GM21528 (cell line): ENCODE measurements around the gene SOCS1.
A peak's percentile ranks its signal among the peaks of the same experiment; 100 is the strongest.

Source experiments
- ATAC-seq: cut with Tn5 transposase; IDR thresholded peaks from one replicate; pipeline ENCODE4 v1.9.1; 2021; ENCODE audit warnings: mild to moderate bottlenecking, moderate library complexity; ENCODE audit not compliant: unreplicated experiment, low FRiP score

Gene SOCS1

DNA sequence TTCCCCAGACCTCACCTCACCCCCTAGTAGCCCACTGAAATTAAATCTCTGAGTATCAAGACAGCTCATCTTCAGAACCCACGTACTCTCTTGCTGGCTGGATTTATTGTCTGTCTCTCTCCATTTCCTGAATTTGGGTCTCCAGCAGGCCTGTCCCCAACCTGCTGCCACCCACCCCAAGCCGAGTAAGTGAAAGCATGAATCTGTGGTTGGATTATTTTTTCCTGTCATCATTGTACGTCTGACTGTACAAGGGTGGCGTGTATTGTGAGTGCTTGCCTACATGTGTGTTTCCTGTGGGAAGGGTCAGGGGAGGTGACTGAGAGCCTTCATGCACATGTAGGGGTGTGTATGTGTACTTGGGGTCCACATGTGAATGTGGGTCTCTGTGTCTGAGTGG lies 7.7 kb upstream of the SOCS1 start:
- ATAC-seq, result no peak

DNA sequence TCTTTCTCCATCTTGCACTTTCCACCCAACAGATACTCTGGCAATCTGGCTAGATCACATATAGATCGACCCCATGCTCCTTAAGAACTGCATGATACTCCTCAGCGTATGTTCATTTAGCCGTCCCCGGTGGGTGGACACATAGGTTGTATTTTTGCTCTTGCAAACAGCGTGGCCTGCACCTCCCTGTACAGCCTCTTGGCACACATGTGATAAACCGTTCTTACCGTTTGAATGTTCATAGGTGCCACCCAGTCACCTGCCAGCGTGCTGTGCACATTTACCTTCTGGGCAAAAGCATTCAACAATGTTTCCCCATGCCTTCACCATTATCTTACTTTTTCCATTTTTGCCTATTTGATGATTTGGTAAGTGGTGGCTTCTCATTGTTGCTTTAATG lies 6.9 kb upstream of the SOCS1 start:
- no peak for ATAC-seq

DNA sequence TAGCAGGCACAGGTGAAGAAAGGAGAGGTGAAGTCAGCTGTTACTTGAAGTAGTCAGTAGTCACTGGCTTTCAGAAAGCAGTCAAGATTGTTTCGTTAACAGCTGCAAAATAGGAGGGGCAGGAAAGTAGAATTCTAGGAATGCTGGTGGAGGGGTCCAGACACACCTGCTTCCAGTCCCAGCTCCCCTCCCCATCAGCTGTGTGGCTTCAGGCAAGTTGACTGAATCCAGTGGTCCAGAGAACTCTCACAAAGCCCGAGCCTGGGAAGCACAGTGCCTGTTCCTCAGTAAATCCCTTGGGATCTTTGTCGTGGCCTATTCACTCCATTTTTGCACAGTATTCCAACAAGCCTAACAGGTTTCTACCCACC lies 4.6 kb upstream of the SOCS1 start:
- no peak for ATAC-seq

DNA sequence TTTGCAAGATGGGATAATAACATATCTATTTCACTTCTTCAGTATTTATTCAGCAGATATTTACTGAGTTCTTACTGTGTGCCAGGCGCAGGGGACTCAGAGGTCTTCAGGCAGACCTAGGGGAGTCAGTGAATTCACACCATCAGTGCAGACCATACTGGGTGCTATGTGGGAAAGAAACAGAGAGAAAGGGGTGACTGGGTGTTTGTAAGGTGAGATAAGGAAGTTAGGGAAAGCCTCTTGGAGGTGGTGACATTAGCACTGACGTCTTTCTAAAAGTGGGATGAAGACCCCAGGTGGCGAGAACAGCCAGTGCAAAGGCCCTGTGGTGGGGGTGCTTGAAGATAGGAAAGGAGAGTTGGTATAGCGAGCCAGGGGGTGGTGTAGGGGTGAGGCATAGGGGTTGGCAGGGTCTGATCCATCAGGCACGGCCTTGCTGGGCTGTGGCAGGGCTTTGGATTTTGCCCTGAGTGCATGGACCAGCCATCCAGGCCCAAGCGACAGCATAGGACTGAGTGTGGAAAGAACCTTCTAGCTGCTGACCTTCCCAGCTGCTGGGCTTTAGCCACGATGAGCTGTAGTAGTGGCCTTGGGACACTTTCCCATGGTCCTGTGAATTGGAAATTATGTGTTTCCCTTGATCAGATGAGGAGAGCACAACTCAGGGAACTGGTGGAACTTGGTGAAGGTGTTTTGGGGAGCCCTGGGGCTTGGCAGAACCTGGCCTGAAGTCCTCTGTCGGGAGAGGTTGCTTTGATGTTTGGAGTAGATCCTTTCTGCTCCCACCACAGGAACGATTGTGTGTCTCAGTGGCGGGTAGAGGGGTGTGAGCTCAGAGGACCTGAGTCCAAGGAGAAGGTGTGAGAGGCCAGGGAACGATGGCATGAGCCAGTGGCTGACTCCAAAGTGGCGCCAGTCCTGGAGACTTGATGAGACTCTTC lies 3.9 kb upstream of the SOCS1 start:
- no peak for ATAC-seq

DNA sequence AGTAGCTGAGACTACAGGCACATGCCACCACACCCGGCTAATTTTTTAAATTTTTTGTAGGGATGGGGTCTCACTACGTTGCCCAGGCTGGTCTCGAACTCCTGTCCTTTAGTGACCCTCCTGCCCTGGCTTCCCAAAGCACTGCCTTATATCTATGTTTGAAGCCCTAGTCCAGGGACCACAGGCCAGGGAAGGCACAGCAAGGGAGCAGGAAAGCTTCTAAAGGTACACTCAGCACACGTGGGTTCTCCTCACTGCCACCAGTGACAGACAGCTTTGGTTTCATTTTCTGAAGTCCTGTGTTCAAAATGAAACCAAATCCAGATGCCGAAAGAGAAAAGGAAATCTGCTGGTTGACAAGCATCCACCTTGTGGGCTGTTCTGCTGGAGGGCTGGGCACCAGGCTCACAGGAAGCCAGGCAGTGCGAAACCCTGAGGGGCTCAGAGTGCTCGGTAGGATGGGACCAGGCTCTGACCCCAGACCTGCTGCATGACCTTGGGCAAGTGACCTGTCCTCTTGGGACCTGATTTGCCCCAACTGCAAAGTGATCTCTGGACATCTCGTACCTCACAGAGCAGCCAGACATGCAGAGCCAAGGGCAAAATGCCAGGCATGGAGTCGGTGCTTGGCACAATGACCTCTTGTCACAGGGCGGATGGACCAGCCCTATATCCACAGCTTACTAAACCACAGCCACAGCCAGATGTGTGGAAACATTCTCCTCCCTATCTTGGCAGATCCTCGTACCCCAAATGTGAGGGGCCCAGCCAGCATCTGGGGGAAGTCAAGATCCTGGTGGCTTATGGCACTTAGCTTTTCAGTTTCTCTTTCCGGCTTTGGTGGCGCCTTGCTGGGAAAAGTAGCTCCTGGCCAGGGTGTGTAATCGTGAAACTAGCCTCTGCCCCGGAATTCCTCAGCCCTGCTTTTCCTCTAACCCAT lies 2.8 kb upstream of the SOCS1 start:
- no peak for ATAC-seq

DNA sequence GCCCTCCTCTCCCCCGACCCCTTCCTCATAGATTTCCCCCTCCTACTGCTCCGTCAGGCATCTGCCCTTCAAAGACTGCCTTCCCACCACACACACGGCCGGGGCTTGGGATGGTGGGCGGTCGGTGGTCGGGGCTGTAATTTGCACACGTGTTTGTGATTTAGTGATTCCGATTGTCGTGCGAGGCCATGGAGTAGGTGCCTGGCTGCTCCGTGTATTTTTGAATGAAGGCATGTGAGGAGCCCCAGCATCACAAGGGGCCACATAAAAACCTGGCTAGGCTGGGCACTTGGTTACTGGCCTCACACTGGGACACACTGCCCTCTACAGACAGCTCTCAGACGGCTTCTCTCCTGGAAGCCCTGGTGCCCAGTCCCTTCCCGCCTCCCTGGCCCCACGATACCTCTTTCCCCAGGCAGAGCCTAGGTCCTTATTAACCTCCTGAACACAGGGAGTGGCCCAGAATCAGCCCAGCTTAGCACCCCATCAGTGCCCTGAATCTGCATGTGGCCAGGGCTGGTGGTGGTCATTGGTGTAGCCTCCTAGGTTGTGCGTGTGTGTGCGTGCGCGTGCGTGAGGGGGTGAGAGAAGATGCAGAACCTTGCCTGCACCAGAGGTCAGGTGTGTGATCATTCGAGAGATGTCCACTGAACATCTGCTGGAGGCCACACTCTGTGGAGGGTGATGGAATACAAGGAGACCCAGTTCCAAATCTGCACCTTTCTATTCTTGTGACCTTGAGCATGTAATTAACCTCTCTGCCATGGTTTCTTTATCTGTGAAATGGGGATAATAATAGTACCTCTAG lies 1.3 kb upstream of the SOCS1 start:
- ATAC-seq, result no peak

DNA sequence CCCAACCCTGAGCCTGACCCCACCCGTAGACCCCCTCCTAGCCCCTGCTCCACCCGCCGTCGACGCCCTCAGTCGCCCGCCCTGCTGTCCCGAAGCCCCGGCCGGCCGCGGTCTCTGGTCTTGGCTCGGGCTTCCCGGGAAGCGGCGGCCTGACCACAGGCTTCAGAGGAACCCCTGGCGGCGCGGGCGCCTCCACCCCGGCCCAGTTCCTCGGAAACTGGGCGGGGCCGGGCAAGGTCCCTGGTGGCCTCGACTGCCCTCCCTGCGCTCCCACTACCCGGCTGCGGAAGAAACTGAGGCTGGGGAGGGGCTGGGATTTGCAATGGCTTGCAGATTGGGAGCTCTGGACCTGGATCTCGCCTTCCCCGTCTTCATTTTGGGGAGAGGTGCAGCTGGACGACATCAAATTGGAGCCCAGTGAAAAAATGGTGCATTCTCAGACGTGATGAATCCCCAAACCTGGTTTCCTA lies 692 bp upstream of the SOCS1 start:
- no peak for ATAC-seq

DNA sequence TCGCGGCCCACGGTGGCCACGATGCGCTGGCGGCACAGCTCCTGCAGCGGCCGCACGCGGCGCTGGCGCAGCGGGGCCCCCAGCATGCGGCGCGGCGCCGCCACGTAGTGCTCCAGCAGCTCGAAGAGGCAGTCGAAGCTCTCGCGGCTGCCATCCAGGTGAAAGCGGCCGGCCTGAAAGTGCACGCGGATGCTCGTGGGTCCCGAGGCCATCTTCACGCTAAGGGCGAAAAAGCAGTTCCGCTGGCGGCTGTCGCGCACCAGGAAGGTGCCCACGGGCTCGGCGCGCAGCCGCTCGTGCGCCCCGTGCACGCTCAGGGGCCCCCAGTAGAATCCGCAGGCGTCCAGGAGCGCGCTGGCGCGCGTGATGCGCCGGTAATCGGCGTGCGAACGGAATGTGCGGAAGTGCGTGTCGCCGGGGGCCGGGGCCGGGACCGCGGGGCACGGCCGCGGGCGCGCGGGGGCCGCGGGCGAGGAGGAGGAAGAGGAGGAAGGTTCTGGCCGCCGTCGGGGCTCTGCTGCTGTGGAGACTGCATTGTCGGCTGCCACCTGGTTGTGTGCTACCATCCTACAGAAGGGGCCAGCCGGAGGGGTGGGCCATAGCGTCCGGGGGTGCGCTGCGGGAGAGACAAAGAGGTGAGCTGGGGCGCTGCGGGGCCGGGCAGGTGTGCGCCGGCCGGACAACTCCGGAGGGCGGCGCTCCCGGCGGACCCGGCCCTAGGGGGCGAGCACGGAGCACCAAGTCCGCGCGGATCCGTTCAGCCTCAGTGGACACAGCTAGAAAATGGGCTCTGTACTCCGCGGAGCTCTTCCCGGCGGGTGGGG lies 879 bp downstream of the SOCS1 start:
- peak; percentile 25 for ATAC-seq

DNA sequence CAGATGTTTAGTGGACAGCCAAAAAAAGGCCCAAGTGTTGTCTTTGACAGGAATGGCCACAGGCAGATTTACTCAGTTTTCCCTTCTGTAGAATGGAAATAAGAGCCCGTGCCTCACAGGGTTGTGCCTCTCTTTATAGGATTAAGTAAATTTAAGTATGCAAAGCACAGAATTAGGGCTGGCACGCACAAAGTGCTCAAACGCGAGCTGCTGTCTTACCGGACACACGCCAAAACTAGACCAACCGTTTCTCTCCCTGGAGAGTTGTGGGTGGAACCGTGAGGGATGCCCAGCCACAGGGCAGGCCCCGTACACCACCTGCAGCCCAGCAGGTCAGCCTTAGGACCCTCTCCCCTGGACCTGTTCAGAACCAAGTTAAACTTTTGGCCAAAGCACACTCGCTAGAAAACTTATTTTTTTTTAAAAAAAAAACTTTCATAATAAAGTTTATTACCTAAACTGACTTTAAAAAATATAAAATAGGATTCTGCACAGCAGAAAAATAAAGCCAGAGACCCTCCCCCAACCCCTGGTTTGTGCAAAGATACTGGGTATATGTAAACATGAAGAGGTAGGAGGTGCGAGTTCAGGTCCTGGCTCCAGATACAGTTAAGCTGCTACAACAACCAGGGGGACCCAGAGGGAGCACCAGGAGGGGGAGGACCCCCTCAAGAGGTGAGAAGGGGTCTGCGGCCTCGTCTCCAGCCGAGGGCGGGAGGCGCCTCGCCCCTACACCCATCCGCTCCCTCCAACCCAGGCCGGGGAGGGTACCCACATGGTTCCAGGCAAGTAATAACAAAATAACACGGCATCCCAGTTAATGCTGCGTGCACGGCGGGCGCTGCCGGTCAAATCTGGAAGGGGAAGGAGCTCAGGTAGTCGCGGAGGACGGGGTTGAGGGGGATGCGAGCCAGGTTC lies 1.8 kb downstream of the SOCS1 start:
- ATAC-seq, result no peak

DNA sequence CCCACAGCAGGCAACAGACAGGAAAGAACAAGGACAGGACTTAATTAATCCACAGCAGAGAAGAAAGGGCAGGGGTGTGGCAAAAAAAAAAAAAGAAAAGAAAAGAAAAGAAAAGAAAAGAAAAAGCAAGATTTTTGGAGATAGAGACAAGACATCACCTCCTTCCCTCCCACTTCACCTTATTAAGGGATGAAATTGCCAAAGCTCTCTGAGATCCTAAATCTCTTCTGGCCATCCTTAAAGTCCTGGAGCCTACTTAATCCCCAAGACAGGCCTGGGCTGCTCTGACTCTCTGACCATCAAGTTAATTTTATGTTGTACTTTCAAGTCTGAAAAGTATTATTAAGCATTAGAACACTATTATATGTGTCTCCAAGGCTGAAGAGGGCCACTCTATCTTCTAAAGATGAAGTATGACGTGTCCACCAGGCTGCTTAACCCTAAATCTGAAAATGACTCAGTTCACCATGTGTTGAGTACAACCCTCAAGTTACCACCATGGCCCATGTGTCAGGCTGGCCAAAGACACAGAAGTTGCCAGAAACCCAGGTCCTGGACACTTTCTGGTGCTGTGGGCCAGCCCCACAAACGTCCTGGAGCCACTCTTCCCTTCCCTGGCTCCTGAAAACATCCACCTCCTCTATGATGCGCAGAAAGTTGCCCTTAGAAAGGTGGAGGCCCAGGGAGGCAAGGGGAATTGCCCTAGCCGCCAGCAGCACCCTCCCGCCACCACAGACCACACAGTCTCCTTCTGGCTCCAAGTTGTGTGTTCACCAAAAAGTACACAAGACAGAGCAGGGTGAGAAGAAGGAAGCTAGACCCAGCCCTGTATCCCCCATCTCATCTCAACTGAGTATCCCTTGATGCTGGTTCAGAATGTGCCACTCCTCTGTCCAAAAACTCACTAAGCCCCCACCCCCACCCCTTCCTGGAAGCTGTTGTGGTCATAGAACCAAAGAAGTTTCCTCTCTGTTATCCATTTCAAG lies 2.7 kb downstream of the SOCS1 start:
- ATAC-seq, result no peak

DNA sequence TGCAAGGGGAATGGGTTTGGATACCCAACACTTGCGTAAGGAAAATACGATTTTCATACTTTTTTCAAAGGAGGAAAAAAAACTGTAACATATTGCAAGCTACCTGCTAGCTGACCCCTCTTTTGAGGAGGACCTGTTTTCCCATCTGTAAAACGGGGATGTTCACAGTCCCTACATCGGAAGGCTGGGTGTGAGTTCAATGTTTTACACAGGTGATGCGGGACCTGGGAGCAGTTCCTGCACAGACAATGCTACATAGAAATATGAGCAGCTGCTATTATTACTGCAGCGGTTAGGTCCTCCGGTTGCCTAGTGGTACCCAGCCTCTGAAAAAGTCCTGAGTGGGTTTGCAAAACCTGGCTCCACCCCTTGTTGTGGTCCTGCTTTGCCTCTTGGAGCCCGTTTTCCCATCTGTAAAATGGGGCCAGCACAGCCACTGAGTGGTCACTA lies 3.5 kb downstream of the SOCS1 start:
- no peak for ATAC-seq

DNA sequence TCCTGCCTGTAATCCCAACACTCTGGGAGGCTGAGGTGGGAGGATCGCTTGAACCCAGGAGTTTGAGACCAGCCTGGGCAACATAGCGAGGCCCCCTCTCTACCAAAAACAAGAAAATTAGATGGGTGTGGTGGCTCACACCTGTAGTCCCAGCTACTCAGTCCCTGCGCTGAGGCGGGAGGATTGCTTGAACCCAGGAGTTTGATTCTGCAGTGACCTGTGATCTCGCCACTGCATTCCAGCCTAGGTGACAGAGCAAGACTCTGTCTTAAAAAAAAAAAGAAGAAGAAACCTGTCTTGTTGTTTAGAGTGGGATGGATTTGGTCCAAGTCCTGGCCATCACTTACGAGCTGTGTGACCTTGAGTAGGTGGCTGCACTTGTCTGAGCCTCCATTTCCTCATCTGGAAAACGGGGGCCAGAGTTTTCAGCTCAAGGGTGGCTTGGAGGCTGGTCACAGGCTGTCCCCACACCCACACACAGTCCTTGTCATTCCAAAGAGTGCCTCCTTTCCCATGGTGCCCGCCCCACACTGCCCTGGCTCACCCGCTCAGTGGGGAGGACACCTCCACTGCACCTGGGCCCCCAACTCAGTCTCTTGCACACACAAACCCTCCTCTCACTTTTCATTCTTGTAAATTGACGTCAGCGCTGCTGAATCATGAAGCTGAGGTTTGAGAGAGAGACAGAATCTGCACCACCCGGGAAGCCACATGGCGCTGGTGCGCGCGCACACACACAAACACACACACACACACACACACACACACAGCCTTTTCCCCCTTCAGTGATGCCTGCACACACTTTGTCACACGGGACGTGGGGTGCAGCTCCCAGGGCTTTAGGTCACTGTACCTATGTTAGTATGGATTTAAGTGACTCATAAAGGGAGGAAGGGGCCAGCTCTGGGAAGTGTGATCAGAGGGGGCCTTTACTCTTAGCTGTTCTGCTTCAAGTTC lies 4.2 kb downstream of the SOCS1 start:
- ATAC-seq, result no peak

DNA sequence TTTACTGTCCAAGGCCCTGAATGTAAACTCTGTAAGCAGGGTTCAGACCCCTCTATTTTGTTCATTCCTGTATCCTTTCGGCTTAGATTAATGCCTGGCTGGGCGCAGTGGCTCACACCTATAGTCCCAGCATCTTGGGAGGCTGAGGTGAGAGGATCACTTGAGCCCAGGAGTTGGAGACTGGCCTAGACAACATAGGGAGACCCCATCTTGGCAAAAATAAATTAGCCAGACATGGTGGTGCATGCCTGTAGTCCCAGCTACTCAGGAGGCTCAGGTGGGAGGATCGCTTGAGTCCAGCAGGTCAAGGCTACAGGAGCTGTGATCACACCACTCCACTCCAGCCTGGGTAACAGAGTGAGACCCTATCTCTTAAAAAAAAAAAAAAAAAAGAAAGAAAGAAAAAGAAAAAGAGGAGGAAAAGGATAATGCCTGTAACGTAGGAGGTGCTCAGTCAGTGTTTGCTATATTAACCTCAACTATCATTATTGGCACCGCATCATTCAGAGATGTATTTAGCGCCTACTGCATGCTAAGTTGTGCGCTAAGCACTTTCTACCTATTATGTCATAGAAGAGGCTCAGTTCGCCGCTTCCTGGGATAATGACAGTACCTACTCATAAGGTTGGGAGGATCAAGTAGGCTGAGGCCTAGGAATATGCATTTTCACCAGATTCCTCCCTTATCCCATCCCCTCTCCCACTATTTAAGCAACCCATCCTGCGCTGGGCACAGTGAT lies 5.0 kb downstream of the SOCS1 start:
- no peak for ATAC-seq

DNA sequence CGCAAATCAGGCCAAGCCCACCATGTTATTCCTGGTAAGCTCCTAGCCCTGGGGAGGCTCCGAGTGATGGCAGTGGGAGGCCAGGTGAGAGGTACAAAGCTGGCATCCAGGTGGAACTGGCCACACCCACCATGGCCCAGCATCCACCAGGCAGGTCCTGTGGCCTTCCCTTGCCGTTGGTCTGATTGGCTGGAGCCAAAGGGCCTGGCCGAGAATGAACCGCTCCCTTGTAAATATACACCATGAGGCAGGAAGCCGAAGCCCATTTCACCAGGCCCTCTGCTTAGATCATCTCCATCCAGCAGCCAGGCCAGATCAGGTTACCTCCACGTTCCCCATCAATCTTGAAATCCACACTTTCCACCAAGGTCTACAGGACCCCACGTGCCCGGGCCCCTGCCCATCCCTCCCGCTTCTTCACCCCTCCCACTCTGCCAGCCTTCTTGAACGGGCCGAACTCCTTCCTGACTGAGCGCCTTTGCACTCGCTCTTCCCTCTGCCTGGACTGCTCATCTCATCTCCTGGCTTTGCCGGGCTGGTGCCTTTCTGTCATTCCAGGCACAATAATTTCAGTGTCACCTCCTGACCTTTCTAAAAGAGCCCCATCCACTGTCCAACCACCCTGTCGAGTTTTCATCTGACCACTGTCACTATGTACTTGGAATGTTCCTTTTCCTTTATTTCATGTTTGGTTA lies 5.8 kb downstream of the SOCS1 start:
- ATAC-seq, result no peak
